K562 (cell line): ENCODE measurements around the gene ANKDD1A. TPM values are rescaled to one million over a fixed set of nuclear protein-coding genes. Genes with fewer than 3 reads are reported as not detected.

ENCODE experiments used
- ARID1B ChIP-seq: fragments of 450-650 bp; IDR thresholded peaks from 2 replicates; pipeline ENCODE4 v1.6.1; 2016; ENCODE audit warnings: antibody characterized with exemption, mild to moderate bottlenecking, inconsistent platforms
- BCL6 ChIP-seq: fragments of 250-450 bp; sonication (Bioruptor Pico); IDR thresholded peaks from 2 replicates; pipeline ENCODE4 v1.4.0; 2020
- CCNT2 ChIP-seq: IDR thresholded peaks from 2 replicates; pipeline ENCODE4 v1.6.1; 2011; ENCODE audit warnings: borderline replicate concordance, low read depth, mild to moderate bottlenecking, moderate library complexity, mixed read lengths, low read length; ENCODE audit not compliant: insufficient read length; ENCODE audit errors: extremely low read depth
- ELF2 ChIP-seq: fragments of 250-450 bp; sonication (Bioruptor Pico); IDR thresholded peaks from 2 replicates; pipeline ENCODE4 v1.5.0; 2021; ENCODE audit warnings: mild to moderate bottlenecking
- ETS1 ChIP-seq: conservative IDR thresholded peaks from 2 replicates; pipeline ENCODE4 v1.6.1; 2011; ENCODE audit warnings: low read depth, mild to moderate bottlenecking, low read length; ENCODE audit not compliant: control insufficient read depth
- FOXK1 ChIP-seq: sonication (generic); formaldehyde crosslinking; IDR thresholded peaks from 2 replicates; pipeline ENCODE4 v1.8.0; 2022; ENCODE audit warnings: missing genetic modification reagents, mild to moderate bottlenecking, borderline replicate concordance
- GTF2B ChIP-seq: IDR thresholded peaks from 2 replicates; pipeline ENCODE4 v1.6.1; 2011; ENCODE audit not compliant: insufficient read length; ENCODE audit errors: extremely low read depth
- HNRNPLL ChIP-seq: fragments of 200-400 bp; formaldehyde crosslinking; IDR thresholded peaks from 2 replicates; pipeline ENCODE4 v1.6.1; 2017; ENCODE audit warnings: low read length, low read depth, mild to moderate bottlenecking; ENCODE audit not compliant: poor library complexity, severe bottlenecking
- MEF2A ChIP-seq: IDR thresholded peaks from 2 replicates; pipeline ENCODE4 v1.6.1; 2011; ENCODE audit warnings: low read depth, mild to moderate bottlenecking, low read length, moderate library complexity; ENCODE audit not compliant: control insufficient read depth
- OTX1 ChIP-seq: fragments of 450-650 bp; formaldehyde crosslinking; IDR thresholded peaks from 2 replicates; pipeline ENCODE4 v1.4.0; 2022; ENCODE audit warnings: mild to moderate bottlenecking
- PTTG1 ChIP-seq: fragments of 450-650 bp; IDR thresholded peaks from 2 replicates; pipeline ENCODE4 v1.6.1; 2016; ENCODE audit warnings: low read depth, mild to moderate bottlenecking, missing genetic modification characterization, missing compliant biosample characterization
- RBBP5 ChIP-seq: fragments of 200-600 bp; sonication (generic); IDR thresholded peaks from 2 replicates; pipeline ENCODE4 v1.6.1; 2012; ENCODE audit warnings: borderline replicate concordance, mild to moderate bottlenecking, low read length, control low read depth, inconsistent platforms; ENCODE audit not compliant: insufficient read depth, poor library complexity, severe bottlenecking
- RBM14 ChIP-seq: fragments of 200-400 bp; formaldehyde crosslinking; IDR thresholded peaks from 2 replicates; pipeline ENCODE4 v1.6.1; 2018; ENCODE audit warnings: low read depth, mild to moderate bottlenecking, low read length, moderate library complexity, borderline replicate concordance; ENCODE audit not compliant: insufficient read depth
- SIN3A ChIP-seq, 2 experiments: fragments of 150-350 bp in 1 of 2; IDR thresholded peaks; 2 replicates each; pipeline ENCODE4 v1.6.1; 2011 to 2016; ENCODE audit warnings: borderline replicate concordance in 2 of 2, low read depth in 2 of 2, low read length in 2 of 2, mild to moderate bottlenecking in 2 of 2, moderate library complexity in 2 of 2; ENCODE audit not compliant: control insufficient read depth in 1 of 2
- SMARCC2 ChIP-seq: fragments of 450-650 bp; IDR thresholded peaks from 2 replicates; pipeline ENCODE4 v1.6.1; 2017; ENCODE audit warnings: antibody characterized with exemption, moderate library complexity, mild to moderate bottlenecking, low read depth
- TEAD2 ChIP-seq: fragments of 450-650 bp; IDR thresholded peaks from 2 replicates; pipeline ENCODE4 v1.6.1; 2016; ENCODE audit warnings: missing genetic modification characterization, control low read depth, missing compliant biosample characterization
- TOE1 ChIP-seq, 2 experiments: fragments of 450-650 bp in 1 of 2; sonication (generic) in 1 of 2; formaldehyde crosslinking in 1 of 2; IDR thresholded peaks; 2 replicates each; pipeline versions ENCODE4 v1.7.1 to v1.8.0; 2016 to 2022; ENCODE audit warnings: borderline replicate concordance in 2 of 2, mild to moderate bottlenecking in 2 of 2, antibody characterized with exemption in 1 of 2, inconsistent platforms in 1 of 2, low read depth in 1 of 2, missing genetic modification reagents in 1 of 2, moderate library complexity in 1 of 2
- ZNF436 ChIP-seq: fragments of 250-450, 450-650 bp; sonication (Bioruptor Pico); formaldehyde crosslinking; IDR thresholded peaks from 2 replicates; pipeline ENCODE4 v1.7.0; 2020; ENCODE audit warnings: mild to moderate bottlenecking
- ZNF699 ChIP-seq: fragments of 250-450 bp; sonication (Bioruptor Pico); IDR thresholded peaks from 2 replicates; pipeline ENCODE4 v1.8.0; 2021; ENCODE audit warnings: mild to moderate bottlenecking, moderate library complexity; ENCODE audit not compliant: insufficient replicate concordance
- polyA plus RNA-seq, 8 experiments: library from polyadenylated mRNA; depleted of rRNA in 4 of 8; stranded (reverse) in 5 of 8; unstranded in 3 of 8; fragments of >200 nt; fragmentation: Nextera tagmentation in 2 of 8; fragmentation: Illumina TruSeq in 1 of 8; extraction: Ambion mirVana in 2 of 8; extraction: Trizol in 1 of 8; gene quantifications; 2 replicates each; pipeline versions ENCODE4 v1.2.1 to v1.2.3, GENCODE V29; 2011 to 2014; ENCODE audit warnings: inconsistent platforms in 1 of 8, missing spikeins in 1 of 8
- total RNA-seq, 7 experiments: library from RNA; depleted of rRNA in 6 of 7; stranded (reverse); fragments of >200 nt in 6 of 7; fragmentation: Illumina TruSeq in 2 of 7; extraction: Trizol in 2 of 7; gene quantifications; 2 replicates each; pipeline versions ENCODE4 v1.2.1 to v1.2.3, GENCODE V29; 2011 to 2021; ENCODE audit warnings: low replicate concordance in 1 of 7
- TF ChIP-seq, protein P1 (sequence below): sonication (generic); formaldehyde crosslinking; IDR thresholded peaks from 2 replicates; pipeline ENCODE4 v1.8.1; 2023; ENCODE audit warnings: mild to moderate bottlenecking, missing genetic modification reagents

Gene ANKDD1A
- total and polyA plus RNA-seq, 9 of the 15 experiments (the other 6 are each of a cell fraction or from before 2014, with no cell fraction given) = 0.08 to 0.80 (median 0.43) TPM

- TF ChIP-seq HNRNPLL (peak; percentile 93), BCL6 (no peak), MEF2A (no peak), OTX1 (CRISPR knock-in tag) (peak; percentile 90), TOE1 (IDR thresholded peaks at IDR 0.05; ENCODE audit: borderline replicate concordance) (peak; percentile 95), TOE1 (CRISPR knock-in tag; IDR thresholded peaks at IDR 0.05; ENCODE audit: borderline replicate concordance, low read depth) (peak; percentile 75; the same call in 1 of the 2 replicates), ARID1B (peak; percentile 41), TEAD2 (tag) (no peak), ELF2 (CRISPR knock-in tag) (peak; percentile 97), GTF2B (no peak), SMARCC2 (no peak), ETS1 (peak; percentile 68), FOXK1 (CRISPR knock-in tag) (no peak), ZNF699 (CRISPR knock-in tag) (no peak), RBBP5 (peak; percentile 57), PTTG1 (tag) (no peak), RBM14 (no peak), ZNF436 (CRISPR knock-in tag) (no peak), CCNT2 (peak; percentile 94), SIN3A (IDR thresholded peaks at IDR 0.05; ENCODE audit: borderline replicate concordance in 2 of 2, control insufficient read depth in 1 of 2, low read depth in 2 of 2, low read length in 2 of 2) (peak; percentile 90 to 98)
- TF ChIP-seq, protein P1, sequence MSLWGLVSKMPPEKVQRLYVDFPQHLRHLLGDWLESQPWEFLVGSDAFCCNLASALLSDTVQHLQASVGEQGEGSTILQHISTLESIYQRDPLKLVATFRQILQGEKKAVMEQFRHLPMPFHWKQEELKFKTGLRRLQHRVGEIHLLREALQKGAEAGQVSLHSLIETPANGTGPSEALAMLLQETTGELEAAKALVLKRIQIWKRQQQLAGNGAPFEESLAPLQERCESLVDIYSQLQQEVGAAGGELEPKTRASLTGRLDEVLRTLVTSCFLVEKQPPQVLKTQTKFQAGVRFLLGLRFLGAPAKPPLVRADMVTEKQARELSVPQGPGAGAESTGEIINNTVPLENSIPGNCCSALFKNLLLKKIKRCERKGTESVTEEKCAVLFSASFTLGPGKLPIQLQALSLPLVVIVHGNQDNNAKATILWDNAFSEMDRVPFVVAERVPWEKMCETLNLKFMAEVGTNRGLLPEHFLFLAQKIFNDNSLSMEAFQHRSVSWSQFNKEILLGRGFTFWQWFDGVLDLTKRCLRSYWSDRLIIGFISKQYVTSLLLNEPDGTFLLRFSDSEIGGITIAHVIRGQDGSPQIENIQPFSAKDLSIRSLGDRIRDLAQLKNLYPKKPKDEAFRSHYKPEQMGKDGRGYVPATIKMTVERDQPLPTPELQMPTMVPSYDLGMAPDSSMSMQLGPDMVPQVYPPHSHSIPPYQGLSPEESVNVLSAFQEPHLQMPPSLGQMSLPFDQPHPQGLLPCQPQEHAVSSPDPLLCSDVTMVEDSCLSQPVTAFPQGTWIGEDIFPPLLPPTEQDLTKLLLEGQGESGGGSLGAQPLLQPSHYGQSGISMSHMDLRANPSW (CRISPR knock-in tag) = no peak
Observed at GRCh38 chr15:64989416-64990167, 77.9 kb downstream of the ANKDD1A start, which contains the start of gene SPG21 (continued).
